Adrenal gland (tissue), 5 donors: Measurements from ENCODE around the gene IFT27.

Experiments used
- CTCF ChIP-seq, 6 experiments: fragments of 450-650 bp in 4 of 6; fragments of 200-600 bp in 2 of 6; sonication (generic) in 1 of 6; IDR thresholded peaks; 1 replicate in 5 of 6; 2 replicates in 1 of 6; pipeline versions ENCODE4 v1.5.1 to v1.8.0; 2016 to 2021; ENCODE audit warnings: antibody characterized with exemption in 6 of 6, mild to moderate bottlenecking in 2 of 6, moderate library complexity in 1 of 6
- POLR2A ChIP-seq, 2 donors: fragments of 450-650 bp; IDR thresholded peaks; one replicate each; pipeline ENCODE4 v1.6.1; 2017; ENCODE audit warnings: antibody characterized with exemption in 2 of 2, mild to moderate bottlenecking in 2 of 2, moderate library complexity in 1 of 2
- donor health status: DM: no; HTN: no; CAD: no.

- TF ChIP-seq CTCF (IDR thresholded peaks at IDR 0.05): no peak
- no peak for TF ChIP-seq POLR2A (IDR thresholded peaks at IDR 0.05)
Observed at GRCh38 chr22:36808721-36809344, 32.9 kb upstream of the IFT27 start.
